Ovary (tissue), 3 donors: ENCODE measurements around the gene ETS1.

Experiments used
- CTCF ChIP-seq, 3 donors: fragments of 450-650 bp in 2 of 3; fragments of 200-600 bp in 1 of 3; IDR thresholded peaks; one replicate each; pipeline versions ENCODE4 v1.5.1 to v1.8.0; 2016 to 2022; ENCODE audit warnings: antibody characterized with exemption in 3 of 3, mild to moderate bottlenecking in 1 of 3
- EP300 ChIP-seq: sonication (generic); formaldehyde crosslinking; IDR thresholded peaks from one replicate; pipeline ENCODE4 v1.6.1; 2017; ENCODE audit warnings: antibody characterized with exemption
- POLR2A ChIP-seq: fragments of 450-650 bp; IDR thresholded peaks from one replicate; pipeline ENCODE4 v1.6.1; 2017; ENCODE audit warnings: antibody characterized with exemption, mild to moderate bottlenecking, moderate library complexity
- donor health status: DM: no; HTN: no; CAD: no.

- no peak for TF ChIP-seq CTCF (IDR thresholded peaks at IDR 0.05)
- no peak for TF ChIP-seq POLR2A
- TF ChIP-seq EP300 = no peak
These were observed 109.1 kb downstream of the ETS1 start for GRCh38 chr11:128478305-128478704.
